Gastrocnemius medialis (tissue), 4 donors: Measurements from ENCODE around the gene NSRP1. TPM values are rescaled to one million over a fixed set of nuclear protein-coding genes. Genes with fewer than 3 reads are reported as not detected.
"Not testable (repeated sequence)": the region's sequence is repeated elsewhere in the genome, so short reads cannot be mapped to it uniquely, and the experiment has no call there.

Experiments
- ATAC-seq, 2 donors: fragments of 150-250 bp; one replicate each; pipeline ENCODE4 v1.9.1; 2016
- DNase-seq, 2 donors: peaks; one replicate each; pipeline ENCODE4 v3.0.0-alpha.2; 2019
- H3K27ac ChIP-seq, 4 donors: fragments of 200-600 bp; sonication (generic); 1 replicate in 1 of 4; 2 replicates in 3 of 4; pipeline ENCODE4 v1.5.1; 2016 to 2018; ENCODE audit warnings: mild to moderate bottlenecking in 2 of 4, moderate library complexity in 1 of 4
- H3K27me3 ChIP-seq, 3 donors: fragments of 200-600 bp; sonication (generic) in 2 of 3; 1 replicate in 1 of 3; 2 replicates in 2 of 3; pipeline versions ENCODE4 v1.5.1 to v1.6.0; 2016 to 2019; ENCODE audit warnings: mild to moderate bottlenecking in 1 of 3, moderate library complexity in 1 of 3
- H3K36me3 ChIP-seq, 2 donors: fragments of 200-600 bp; sonication (generic) in 1 of 2; one replicate each; pipeline ENCODE4 v1.5.1; 2017 to 2018
- H3K4me1 ChIP-seq, 2 donors: fragments of 200-600 bp; sonication (generic) in 1 of 2; one replicate each; pipeline ENCODE4 v1.5.1; 2016 to 2017; ENCODE audit warnings: mild to moderate bottlenecking in 2 of 2
- H3K4me3 ChIP-seq, 4 donors: fragments of 200-600 bp; sonication (generic) in 3 of 4; 1 replicate in 1 of 4; 2 replicates in 3 of 4; pipeline ENCODE4 v1.5.1; 2016 to 2019; ENCODE audit warnings: mild to moderate bottlenecking in 2 of 4
- H3K9me3 ChIP-seq, 3 donors: fragments of 200-600 bp; sonication (generic) in 2 of 3; 1 replicate in 1 of 3; 2 replicates in 2 of 3; pipeline ENCODE4 v1.5.1; 2016 to 2019
- POLR2A ChIP-seq, 2 donors: fragments of 450-650 bp; IDR thresholded peaks; one replicate each; pipeline ENCODE4 v1.6.1; 2017; ENCODE audit warnings: antibody characterized with exemption in 2 of 2, mild to moderate bottlenecking in 2 of 2, moderate library complexity in 2 of 2
- in situ Hi-C, 4 donors: fragments of 200-750 bp; cut with MboI; loops; one replicate each; pipeline versions ENCODE4 v1.15.0 to v1.8.0; 2017; ENCODE audit warnings: low sequenced_read_pairs in 4 of 4
- intact Hi-C: fragments of 100-400 bp; cut with DNase I; formaldehyde crosslinking; loops from one replicate; pipeline ENCODE4 v1.15.1; 2023; ENCODE audit warnings: low total_unique reads
- total RNA-seq, 4 donors: library from RNA; depleted of rRNA; stranded (reverse); fragments of >200 nt; gene quantifications; one replicate each; pipeline versions ENCODE4 v1.1.0 to v1.2.3, GENCODE V29; 2016
- TF ChIP-seq, protein P1 (sequence below), 5 experiments: fragments of 450-650 bp in 3 of 5; fragments of 200-600 bp in 2 of 5; sonication (generic) in 2 of 5; IDR thresholded peaks in 4 of 5; conservative IDR thresholded peaks in 1 of 5; 1 replicate in 4 of 5; 2 replicates in 1 of 5; pipeline ENCODE4 v1.5.1; 2016 to 2019; ENCODE audit warnings: antibody characterized with exemption in 5 of 5, mild to moderate bottlenecking in 3 of 5, moderate library complexity in 3 of 5

NSRP1 gene
- total RNA-seq, 4 donors from 2014 or later: 7.4 to 13.3 (median 11.0) TPM

DNA sequence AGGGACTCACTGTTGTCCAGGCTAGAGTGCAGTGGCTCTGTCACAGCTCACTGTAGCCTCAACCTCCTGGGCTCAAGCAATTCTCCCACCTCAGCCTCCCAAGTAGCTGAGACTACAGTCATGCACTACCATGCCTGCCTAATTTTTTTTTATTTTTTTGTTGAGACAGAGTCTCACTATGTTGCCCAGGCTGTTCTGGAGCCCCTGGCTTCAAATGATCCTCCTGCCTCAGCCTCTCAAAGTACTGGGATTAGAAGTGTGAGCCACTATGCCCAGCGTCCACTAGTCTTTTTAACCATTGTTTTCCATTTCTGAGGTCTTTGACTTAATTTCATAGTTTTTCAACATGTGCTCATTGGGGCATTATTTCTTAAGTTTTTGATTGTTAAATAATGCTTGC lies 13.5 kb downstream of the NSRP1 start:
- intact Hi-C loops (no loop called here), in situ Hi-C loops (no loop called here)
- no peak overlapping the region for H3K4me3 ChIP-seq
- H3K36me3 ChIP-seq: peaks cover 0 to 3% of the 10 kb centered on the region in 2 donors
- no peak overlapping the region for H3K27ac ChIP-seq
- no peaks in the 10 kb centered on the region for H3K9me3 ChIP-seq
- no peak for TF ChIP-seq POLR2A (IDR thresholded peaks at IDR 0.05)
- TF ChIP-seq, protein P1, sequence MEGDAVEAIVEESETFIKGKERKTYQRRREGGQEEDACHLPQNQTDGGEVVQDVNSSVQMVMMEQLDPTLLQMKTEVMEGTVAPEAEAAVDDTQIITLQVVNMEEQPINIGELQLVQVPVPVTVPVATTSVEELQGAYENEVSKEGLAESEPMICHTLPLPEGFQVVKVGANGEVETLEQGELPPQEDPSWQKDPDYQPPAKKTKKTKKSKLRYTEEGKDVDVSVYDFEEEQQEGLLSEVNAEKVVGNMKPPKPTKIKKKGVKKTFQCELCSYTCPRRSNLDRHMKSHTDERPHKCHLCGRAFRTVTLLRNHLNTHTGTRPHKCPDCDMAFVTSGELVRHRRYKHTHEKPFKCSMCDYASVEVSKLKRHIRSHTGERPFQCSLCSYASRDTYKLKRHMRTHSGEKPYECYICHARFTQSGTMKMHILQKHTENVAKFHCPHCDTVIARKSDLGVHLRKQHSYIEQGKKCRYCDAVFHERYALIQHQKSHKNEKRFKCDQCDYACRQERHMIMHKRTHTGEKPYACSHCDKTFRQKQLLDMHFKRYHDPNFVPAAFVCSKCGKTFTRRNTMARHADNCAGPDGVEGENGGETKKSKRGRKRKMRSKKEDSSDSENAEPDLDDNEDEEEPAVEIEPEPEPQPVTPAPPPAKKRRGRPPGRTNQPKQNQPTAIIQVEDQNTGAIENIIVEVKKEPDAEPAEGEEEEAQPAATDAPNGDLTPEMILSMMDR (IDR thresholded peaks at IDR 0.05 in 4 of 5, conservative IDR thresholded peaks at IDR 0.05 in 1 of 5): no peak
- DNase-seq (no peak), ATAC-seq (no peak)
- no peaks in the 10 kb centered on the region for H3K4me1 ChIP-seq
- H3K27me3 ChIP-seq: no peaks in the 10 kb centered on the region

- Histone ChIP-seq H3K27me3 (no peaks in the 10 kb centered on the region), H3K4me3 (no peak overlapping the region), H3K36me3 (peaks cover 0 to 3% of the 10 kb centered on the region in 2 donors), H3K9me3 (no peaks in the 10 kb centered on the region), H3K27ac (no peak overlapping the region), H3K4me1 (no peaks in the 10 kb centered on the region)
- in situ Hi-C loops: no loop called here
- TF ChIP-seq POLR2A (IDR thresholded peaks at IDR 0.05): no peak
- TF ChIP-seq, protein P1 (IDR thresholded peaks at IDR 0.05 in 4 of 5, conservative IDR thresholded peaks at IDR 0.05 in 1 of 5): no peak
- intact Hi-C loops: no loop called here
- ATAC-seq (no peak), DNase-seq (no peak)
These were observed 16.0 kb downstream of the NSRP1 start for GRCh38 chr17:30132615-30133014.

GRCh38 chr17:30133197-30133596 lies 16.6 kb downstream of the NSRP1 start:
- no peak for ATAC-seq
- in situ Hi-C loops: no loop called here
- no peak overlapping the region for H3K27ac ChIP-seq
- H3K27me3 ChIP-seq: no peaks in the 10 kb centered on the region
- peaks cover 0 to 3% of the 10 kb centered on the region in 2 donors for H3K36me3 ChIP-seq
- no peaks in the 10 kb centered on the region for H3K4me1 ChIP-seq
- DNase-seq: no peak
- no peak overlapping the region for H3K4me3 ChIP-seq
- TF ChIP-seq, protein P1 (IDR thresholded peaks at IDR 0.05 in 4 of 5, conservative IDR thresholded peaks at IDR 0.05 in 1 of 5): no peak
- TF ChIP-seq POLR2A (IDR thresholded peaks at IDR 0.05): no peak
- no peaks in the 10 kb centered on the region for H3K9me3 ChIP-seq
- intact Hi-C loops: no loop called here

GRCh38 chr17:30134551-30134950 lies 17.9 kb downstream of the NSRP1 start:
- TF ChIP-seq, protein P1 (IDR thresholded peaks at IDR 0.05 in 4 of 5, conservative IDR thresholded peaks at IDR 0.05 in 1 of 5): no peak
- no peak for TF ChIP-seq POLR2A (IDR thresholded peaks at IDR 0.05)
- Histone ChIP-seq H3K4me3 (no peak overlapping the region), H3K27me3 (no peaks in the 10 kb centered on the region), H3K9me3 (no peaks in the 10 kb centered on the region), H3K27ac (no peak overlapping the region), H3K4me1 (no peaks in the 10 kb centered on the region), H3K36me3 (peaks cover 0 to 3% of the 10 kb centered on the region in 2 donors)
- in situ Hi-C loops: no loop called here
- intact Hi-C loops: no loop called here
- DNase-seq (no peak), ATAC-seq (no peak)

GRCh38 chr17:30137158-30137557 lies 20.5 kb downstream of the NSRP1 start:
- Histone ChIP-seq H3K9me3 (no peaks in the 10 kb centered on the region), H3K36me3 (peaks cover 0 to 3% of the 10 kb centered on the region in 2 donors), H3K4me3 (no peak overlapping the region), H3K27ac (no peak overlapping the region), H3K27me3 (no peaks in the 10 kb centered on the region), H3K4me1 (no peaks in the 10 kb centered on the region)
- ATAC-seq (no peak), DNase-seq (no peak)
- intact Hi-C loops (no loop called here), in situ Hi-C loops (no loop called here)
- TF ChIP-seq, protein P1 (IDR thresholded peaks at IDR 0.05 in 4 of 5, conservative IDR thresholded peaks at IDR 0.05 in 1 of 5): no peak
- no peak for TF ChIP-seq POLR2A (IDR thresholded peaks at IDR 0.05)

- ATAC-seq, H3K27me3 ChIP-seq, H3K4me3 ChIP-seq, H3K36me3 ChIP-seq, H3K4me1 ChIP-seq, DNase-seq, H3K27ac ChIP-seq, in situ Hi-C loops, H3K9me3 ChIP-seq, intact Hi-C loops: not testable (repeated sequence)
These were observed 31.2 kb downstream of the NSRP1 start for GRCh38 chr17:30147860-30148259.
